A673 (cell line): ENCODE data around the gene DCTN5.

ENCODE experiments used
- EZH2 ChIP-seq: fragments of 200-600 bp; sonication (generic); IDR thresholded peaks from 2 replicates; pipeline ENCODE4 v1.6.1; 2017; ENCODE audit warnings: borderline replicate concordance, low read depth, mild to moderate bottlenecking, mixed read lengths, antibody characterized with exemption, low read length; ENCODE audit not compliant: poor library complexity, severe bottlenecking
- TF ChIP-seq, protein P1 (sequence below): fragments of 300-800, 200-600 bp; sonication (generic); conservative IDR thresholded peaks from 2 replicates; pipeline ENCODE4 v1.5.1; 2017; ENCODE audit warnings: low read depth, mild to moderate bottlenecking, antibody characterized with exemption, low read length, moderate library complexity, mixed read lengths

DNA sequence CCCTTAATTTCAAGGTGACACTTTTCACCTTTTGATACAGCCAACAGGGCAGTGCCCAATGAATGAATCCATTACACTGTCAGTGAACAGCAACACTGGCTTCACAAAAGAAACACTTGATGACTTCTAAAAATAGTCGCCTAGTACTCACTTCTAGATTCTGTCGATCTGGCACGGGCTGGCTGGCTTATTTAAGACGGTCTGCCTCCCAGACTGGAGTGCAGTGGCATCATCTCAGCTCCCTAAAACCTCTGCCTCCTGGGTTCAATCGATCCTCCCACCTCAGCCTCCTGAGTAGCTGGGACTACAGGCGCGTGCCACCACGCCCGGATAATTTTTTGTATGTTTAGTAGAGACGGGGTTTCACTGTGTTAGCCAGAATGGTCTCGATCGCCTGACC, 47.1 kb upstream of the DCTN5 start:
- TF ChIP-seq, protein P1, sequence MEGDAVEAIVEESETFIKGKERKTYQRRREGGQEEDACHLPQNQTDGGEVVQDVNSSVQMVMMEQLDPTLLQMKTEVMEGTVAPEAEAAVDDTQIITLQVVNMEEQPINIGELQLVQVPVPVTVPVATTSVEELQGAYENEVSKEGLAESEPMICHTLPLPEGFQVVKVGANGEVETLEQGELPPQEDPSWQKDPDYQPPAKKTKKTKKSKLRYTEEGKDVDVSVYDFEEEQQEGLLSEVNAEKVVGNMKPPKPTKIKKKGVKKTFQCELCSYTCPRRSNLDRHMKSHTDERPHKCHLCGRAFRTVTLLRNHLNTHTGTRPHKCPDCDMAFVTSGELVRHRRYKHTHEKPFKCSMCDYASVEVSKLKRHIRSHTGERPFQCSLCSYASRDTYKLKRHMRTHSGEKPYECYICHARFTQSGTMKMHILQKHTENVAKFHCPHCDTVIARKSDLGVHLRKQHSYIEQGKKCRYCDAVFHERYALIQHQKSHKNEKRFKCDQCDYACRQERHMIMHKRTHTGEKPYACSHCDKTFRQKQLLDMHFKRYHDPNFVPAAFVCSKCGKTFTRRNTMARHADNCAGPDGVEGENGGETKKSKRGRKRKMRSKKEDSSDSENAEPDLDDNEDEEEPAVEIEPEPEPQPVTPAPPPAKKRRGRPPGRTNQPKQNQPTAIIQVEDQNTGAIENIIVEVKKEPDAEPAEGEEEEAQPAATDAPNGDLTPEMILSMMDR = no peak
- TF ChIP-seq EZH2 = no peak
